ENCODE results near the gene PLEKHO1.

PLEKHO1 gene

GRCh38 chr1:150162582-150162861 is 12.8 kb downstream of the PLEKHO1 start:
- Histone ChIP-seq H3K27me3 (ENCODE audit: insufficient read depth, poor library complexity, severe bottlenecking) (no peaks in the 10 kb centered on the region), H3K9me3 (ENCODE audit: severe bottlenecking) (no peaks in the 10 kb centered on the region), H3K4me3 (ENCODE audit: severe bottlenecking) (no peak overlapping the region), H3K27ac (ENCODE audit: poor library complexity, severe bottlenecking) (peak overlapping the region; percentile 9), H3K36me3 (ENCODE audit: low read depth) (no peaks in the 10 kb centered on the region), H3K4me1 (ENCODE audit: insufficient read depth, poor library complexity, severe bottlenecking) (no peaks in the 10 kb centered on the region)
- DNase-seq (ENCODE audit: low spot score) (no peak), ATAC-seq (ENCODE audit: low read depth) (no peak)
- TF ChIP-seq CTCF (IDR thresholded peaks at IDR 0.05; ENCODE audit: poor library complexity, severe bottlenecking): no peak

GRCh38 chr1:150162862-150163706 is 13.4 kb downstream of the PLEKHO1 start:
- peak; percentile 95 for ATAC-seq (ENCODE audit: low read depth)
- Histone ChIP-seq H3K4me3 (ENCODE audit: severe bottlenecking) (no peak overlapping the region), H3K4me1 (ENCODE audit: insufficient read depth, poor library complexity, severe bottlenecking) (no peaks in the 10 kb centered on the region)

GRCh38 chr1:150164224-150164623 is 14.5 kb downstream of the PLEKHO1 start:
- no peaks in the 10 kb centered on the region for H3K27me3 ChIP-seq (ENCODE audit: insufficient read depth, poor library complexity, severe bottlenecking)
- H3K4me1 ChIP-seq (ENCODE audit: insufficient read depth, poor library complexity, severe bottlenecking): no peaks in the 10 kb centered on the region
- H3K27ac ChIP-seq (ENCODE audit: poor library complexity, severe bottlenecking): no peak overlapping the region
- no peak for ATAC-seq (ENCODE audit: low read depth)
- H3K9me3 ChIP-seq (ENCODE audit: severe bottlenecking): no peaks in the 10 kb centered on the region
- no peak overlapping the region for H3K4me3 ChIP-seq (ENCODE audit: severe bottlenecking)
- no peak for TF ChIP-seq CTCF (IDR thresholded peaks at IDR 0.05; ENCODE audit: poor library complexity, severe bottlenecking)
- H3K36me3 ChIP-seq (ENCODE audit: low read depth): no peaks in the 10 kb centered on the region
- no peak for DNase-seq (ENCODE audit: low spot score)

More at GRCh38 chr1:150162862-150163706, 13.4 kb downstream of the PLEKHO1 start:
- no peaks in the 10 kb centered on the region for H3K36me3 ChIP-seq (ENCODE audit: low read depth)
- no peak for DNase-seq (ENCODE audit: low spot score)
- no peaks in the 10 kb centered on the region for H3K9me3 ChIP-seq (ENCODE audit: severe bottlenecking)
- H3K27ac ChIP-seq (ENCODE audit: poor library complexity, severe bottlenecking): peak overlapping the region; percentile 9
- TF ChIP-seq CTCF (IDR thresholded peaks at IDR 0.05; ENCODE audit: poor library complexity, severe bottlenecking): no peak
- H3K27me3 ChIP-seq (ENCODE audit: insufficient read depth, poor library complexity, severe bottlenecking): no peaks in the 10 kb centered on the region

- H3K36me3 ChIP-seq (ENCODE audit: low read depth): no peaks in the 10 kb centered on the region
- H3K4me3 ChIP-seq (ENCODE audit: severe bottlenecking): no peak overlapping the region
- no peaks in the 10 kb centered on the region for H3K9me3 ChIP-seq (ENCODE audit: severe bottlenecking)
- ATAC-seq (ENCODE audit: low read depth): no peak
- no peak for TF ChIP-seq CTCF (IDR thresholded peaks at IDR 0.05; ENCODE audit: poor library complexity, severe bottlenecking)
- no peak for DNase-seq (ENCODE audit: low spot score)
- H3K27me3 ChIP-seq (ENCODE audit: insufficient read depth, poor library complexity, severe bottlenecking): no peaks in the 10 kb centered on the region
- no peaks in the 10 kb centered on the region for H3K4me1 ChIP-seq (ENCODE audit: insufficient read depth, poor library complexity, severe bottlenecking)
- H3K27ac ChIP-seq (ENCODE audit: poor library complexity, severe bottlenecking): no peak overlapping the region
These were observed 15.1 kb downstream of the PLEKHO1 start for GRCh38 chr1:150164779-150165178.

Data from RWPE2 (cell line).